ENCODE measurements around the gene SIGLEC11.
A peak's percentile ranks its signal among the peaks of the same experiment; 100 is the strongest.

SIGLEC11 gene

DNA sequence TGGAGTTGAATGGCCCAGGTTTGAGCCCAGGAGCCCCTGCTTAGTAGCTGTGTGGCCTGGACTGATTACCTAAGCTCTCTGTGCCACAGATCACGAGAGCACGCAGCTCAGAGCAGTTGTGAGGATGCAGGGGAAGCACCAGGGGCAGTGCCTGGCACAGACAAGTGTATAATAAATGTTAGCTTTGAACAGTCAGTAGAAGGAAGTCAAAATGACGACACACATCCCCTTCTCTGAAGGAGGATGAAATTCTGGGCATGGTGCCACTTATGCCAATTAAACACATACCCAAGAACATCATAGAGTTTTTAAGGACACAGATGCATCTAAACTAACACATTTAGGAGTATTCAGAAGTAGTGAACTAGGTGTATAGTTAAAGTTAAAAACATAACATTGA is 24.9 kb upstream of the SIGLEC11 start:
- DNase-seq = no peak
- Histone ChIP-seq H3K27me3 (replicated peaks) (no peaks in the 10 kb centered on the region), H3K4me3 (ENCODE audit: low read depth, low read length) (no peak overlapping the region), H3K27ac (no peak overlapping the region), H3K36me3 (replicated peaks) (peaks cover 8% of the 10 kb centered on the region)
- TF ChIP-seq CTCF (IDR thresholded peaks at IDR 0.05; ENCODE audit: low read depth, low read length, missing control alignments) = no peak
- in situ Hi-C loops (cut with HindIII; ENCODE audit: low pct_ligation_motif_present, low sequenced_read_pairs) = no loop called here

DNA sequence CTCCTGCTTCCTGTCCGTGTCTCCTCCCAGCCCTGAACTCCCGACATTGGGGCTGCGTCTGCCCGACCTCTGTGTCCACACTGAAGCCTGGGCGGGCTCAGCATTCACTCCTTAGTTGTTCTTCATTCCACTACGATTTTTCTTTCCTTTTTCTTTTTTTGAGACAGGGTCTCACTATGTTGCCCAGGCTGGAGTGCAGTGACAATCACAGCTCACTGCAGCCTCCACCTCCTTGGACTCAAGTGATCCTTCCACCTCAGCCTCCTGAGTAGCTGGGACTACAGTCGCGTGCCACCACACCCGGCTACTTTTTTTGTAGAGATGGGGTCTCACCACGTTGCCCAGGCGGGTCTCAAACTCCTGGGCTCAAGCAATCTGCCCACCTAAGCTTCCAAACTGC is 23.5 kb upstream of the SIGLEC11 start:
- H3K4me3 ChIP-seq (ENCODE audit: low read depth, low read length) = no peak overlapping the region
- no peak for DNase-seq
- peaks cover 6% of the 10 kb centered on the region for H3K36me3 ChIP-seq (replicated peaks)
- in situ Hi-C loops (cut with HindIII; ENCODE audit: low pct_ligation_motif_present, low sequenced_read_pairs) = no loop called here
- no peak overlapping the region for H3K27ac ChIP-seq
- no peaks in the 10 kb centered on the region for H3K27me3 ChIP-seq (replicated peaks)
- no peak for TF ChIP-seq CTCF (IDR thresholded peaks at IDR 0.05; ENCODE audit: low read depth, low read length, missing control alignments)

DNA sequence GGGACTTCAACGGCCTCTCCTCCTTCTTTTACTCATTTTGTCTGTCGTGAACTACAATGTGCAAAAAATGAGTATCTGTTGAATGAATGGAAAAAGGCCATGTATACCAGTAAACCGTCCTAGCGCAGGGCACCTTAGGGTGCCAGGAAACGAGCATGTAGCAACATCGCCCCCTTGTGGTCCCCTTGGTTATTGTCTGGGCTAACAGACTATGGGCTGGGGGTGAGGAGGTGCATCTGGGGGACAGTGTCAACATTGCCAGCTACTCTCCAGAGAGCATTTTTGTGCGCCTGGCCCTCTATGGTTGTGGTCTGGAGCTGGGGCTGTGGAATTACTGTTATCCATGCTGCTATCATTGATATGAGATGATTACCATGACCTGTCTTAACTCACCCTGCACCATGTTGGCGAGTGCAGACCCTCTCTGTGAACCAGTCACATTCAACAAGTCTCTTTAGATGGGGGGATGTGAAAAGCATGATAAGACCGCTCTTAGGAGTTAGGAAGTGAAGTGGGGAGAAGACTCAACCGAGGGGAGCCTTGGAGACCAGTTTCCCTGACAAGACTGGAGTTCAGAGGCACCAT is 22.8 kb upstream of the SIGLEC11 start:
- Histone ChIP-seq H3K36me3 (replicated peaks) (peaks cover 2% of the 10 kb centered on the region), H3K27ac (no peak overlapping the region), H3K4me3 (ENCODE audit: low read depth, low read length) (no peak overlapping the region), H3K27me3 (replicated peaks) (no peaks in the 10 kb centered on the region)
- in situ Hi-C loops (cut with HindIII; ENCODE audit: low pct_ligation_motif_present, low sequenced_read_pairs) = no loop called here
- TF ChIP-seq CTCF (IDR thresholded peaks at IDR 0.05; ENCODE audit: low read depth, low read length, missing control alignments) = peak; percentile 87
- DNase-seq = peak; percentile 28

GRCh38 chr19:49981603-49982593 is 20.9 kb upstream of the SIGLEC11 start:
- Histone ChIP-seq H3K27ac (no peak overlapping the region), H3K27me3 (replicated peaks) (no peaks in the 10 kb centered on the region), H3K36me3 (replicated peaks) (peaks cover 2% of the 10 kb centered on the region), H3K4me3 (ENCODE audit: low read depth, low read length) (no peak overlapping the region)
- no peak for TF ChIP-seq CTCF (IDR thresholded peaks at IDR 0.05; ENCODE audit: low read depth, low read length, missing control alignments)
- no peak for DNase-seq
- in situ Hi-C loops (cut with HindIII; ENCODE audit: low pct_ligation_motif_present, low sequenced_read_pairs) = no loop called here

GRCh38 chr19:49978324-49978723 is 17.4 kb upstream of the SIGLEC11 start:
- no peak for TF ChIP-seq CTCF (IDR thresholded peaks at IDR 0.05; ENCODE audit: low read depth, low read length, missing control alignments)
- H3K4me3 ChIP-seq (ENCODE audit: low read depth, low read length) = no peak overlapping the region
- no peak for DNase-seq
- no peaks in the 10 kb centered on the region for H3K27me3 ChIP-seq (replicated peaks)
- H3K36me3 ChIP-seq (replicated peaks) = no peaks in the 10 kb centered on the region
- H3K27ac ChIP-seq = no peak overlapping the region
- in situ Hi-C loops (cut with HindIII; ENCODE audit: low pct_ligation_motif_present, low sequenced_read_pairs) = no loop called here
